ENCODE measurements around the gene ADAMTS17.

The ADAMTS17 gene

DNA sequence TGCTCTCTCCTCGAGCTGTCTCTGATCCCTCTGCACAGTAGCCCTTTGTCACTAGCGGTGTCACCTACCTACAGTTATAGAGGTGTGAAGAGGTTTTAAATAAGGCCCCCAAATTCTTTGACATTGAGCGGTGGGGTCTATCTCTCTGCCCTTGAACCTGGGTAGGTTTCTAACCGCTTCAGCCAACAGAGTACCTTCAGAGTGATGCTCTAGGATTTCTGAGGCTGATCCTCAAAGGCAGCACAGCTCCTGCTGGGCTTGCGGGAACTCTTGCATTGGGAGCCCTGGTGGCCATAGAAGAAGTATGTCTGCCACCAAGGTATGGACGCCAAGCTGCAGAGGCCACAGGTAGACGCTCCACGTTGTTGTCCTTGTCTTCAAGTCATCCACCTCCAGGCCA lies 35.7 kb downstream of the ADAMTS17 start:
- DNase-seq (ENCODE audit: low read depth) = no peak
- TF ChIP-seq, protein P1, sequence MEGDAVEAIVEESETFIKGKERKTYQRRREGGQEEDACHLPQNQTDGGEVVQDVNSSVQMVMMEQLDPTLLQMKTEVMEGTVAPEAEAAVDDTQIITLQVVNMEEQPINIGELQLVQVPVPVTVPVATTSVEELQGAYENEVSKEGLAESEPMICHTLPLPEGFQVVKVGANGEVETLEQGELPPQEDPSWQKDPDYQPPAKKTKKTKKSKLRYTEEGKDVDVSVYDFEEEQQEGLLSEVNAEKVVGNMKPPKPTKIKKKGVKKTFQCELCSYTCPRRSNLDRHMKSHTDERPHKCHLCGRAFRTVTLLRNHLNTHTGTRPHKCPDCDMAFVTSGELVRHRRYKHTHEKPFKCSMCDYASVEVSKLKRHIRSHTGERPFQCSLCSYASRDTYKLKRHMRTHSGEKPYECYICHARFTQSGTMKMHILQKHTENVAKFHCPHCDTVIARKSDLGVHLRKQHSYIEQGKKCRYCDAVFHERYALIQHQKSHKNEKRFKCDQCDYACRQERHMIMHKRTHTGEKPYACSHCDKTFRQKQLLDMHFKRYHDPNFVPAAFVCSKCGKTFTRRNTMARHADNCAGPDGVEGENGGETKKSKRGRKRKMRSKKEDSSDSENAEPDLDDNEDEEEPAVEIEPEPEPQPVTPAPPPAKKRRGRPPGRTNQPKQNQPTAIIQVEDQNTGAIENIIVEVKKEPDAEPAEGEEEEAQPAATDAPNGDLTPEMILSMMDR (conservative IDR thresholded peaks at IDR 0.05; ENCODE audit: control insufficient read depth, insufficient read depth, low read depth, low read length) = no peak
- H3K4me3 ChIP-seq (ENCODE audit: control insufficient read depth, low read depth, low read length) = no peak overlapping the region

DNA sequence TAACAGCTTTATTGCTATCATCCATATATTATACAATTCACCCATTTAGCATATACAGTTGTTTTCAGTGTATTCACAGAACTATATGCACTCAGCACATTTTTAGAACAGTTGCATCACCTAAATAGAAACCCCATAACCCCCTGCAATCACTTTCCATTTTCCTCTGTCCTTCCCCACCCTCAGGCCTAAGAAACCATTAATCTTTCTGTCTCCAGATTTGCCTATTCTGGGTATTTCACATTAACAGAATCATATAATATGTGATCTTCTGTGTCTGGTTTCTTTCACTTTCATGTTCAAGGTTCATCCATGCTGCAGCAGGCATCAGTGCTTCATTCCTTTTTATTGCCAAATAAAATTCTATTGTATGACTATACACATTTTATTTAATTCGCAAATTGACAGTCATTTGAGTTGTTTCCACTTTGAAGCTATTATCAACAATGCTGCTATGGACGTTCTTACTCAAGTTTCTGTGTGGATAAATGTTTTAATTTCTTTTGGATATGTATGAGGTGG lies 39.8 kb downstream of the ADAMTS17 start:
- no peak overlapping the region for H3K4me3 ChIP-seq (ENCODE audit: control insufficient read depth, low read depth, low read length)
- DNase-seq (ENCODE audit: low read depth) = no peak
- TF ChIP-seq, protein P1 (conservative IDR thresholded peaks at IDR 0.05; ENCODE audit: control insufficient read depth, insufficient read depth, low read depth, low read length) = no peak

DNA sequence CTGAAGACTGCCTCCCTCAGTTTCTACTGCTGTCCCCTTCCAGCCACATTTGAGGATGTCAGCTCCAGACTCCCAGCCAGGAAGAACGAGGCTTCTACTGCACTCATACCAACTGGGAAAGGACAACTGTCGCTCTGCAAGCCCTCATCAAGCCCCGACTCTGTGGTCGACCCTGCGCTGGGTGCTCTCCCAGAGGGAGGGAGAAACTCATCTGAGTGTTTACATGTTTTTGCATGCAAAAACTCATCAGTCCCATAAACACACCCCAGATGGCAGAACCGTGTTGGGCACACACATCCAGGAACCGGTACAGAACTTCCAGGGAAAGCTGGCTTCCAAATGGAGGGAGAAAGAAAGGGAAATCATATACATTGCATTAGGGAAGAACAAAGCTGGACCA lies 43.5 kb downstream of the ADAMTS17 start:
- DNase-seq (ENCODE audit: low read depth) = no peak
- TF ChIP-seq, protein P1 (conservative IDR thresholded peaks at IDR 0.05; ENCODE audit: control insufficient read depth, insufficient read depth, low read depth, low read length) = no peak
- H3K4me3 ChIP-seq (ENCODE audit: control insufficient read depth, low read depth, low read length) = no peak overlapping the region

DNA sequence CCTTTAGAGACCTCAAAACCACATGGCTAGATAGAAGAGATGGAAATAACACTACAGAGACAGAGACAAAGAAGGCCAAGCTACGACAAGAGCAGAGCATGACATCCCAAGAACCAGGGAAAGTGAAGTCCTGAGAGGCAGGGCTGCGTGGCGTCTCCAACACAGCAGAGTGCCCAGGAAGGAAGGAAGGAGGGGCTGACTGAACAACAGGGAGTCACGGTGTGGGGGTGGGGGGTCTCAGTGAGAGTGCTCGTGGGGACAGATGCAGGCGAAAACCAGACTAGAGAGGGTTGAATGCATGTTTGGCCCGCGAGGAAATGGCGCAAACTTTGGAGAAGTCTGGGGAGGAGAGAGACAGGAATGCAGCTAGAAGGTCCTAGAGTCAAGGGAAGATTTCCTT lies 44.0 kb downstream of the ADAMTS17 start:
- TF ChIP-seq, protein P1 (conservative IDR thresholded peaks at IDR 0.05; ENCODE audit: control insufficient read depth, insufficient read depth, low read depth, low read length) = no peak
- DNase-seq (ENCODE audit: low read depth) = no peak
- H3K4me3 ChIP-seq (ENCODE audit: control insufficient read depth, low read depth, low read length) = no peak overlapping the region

DNA sequence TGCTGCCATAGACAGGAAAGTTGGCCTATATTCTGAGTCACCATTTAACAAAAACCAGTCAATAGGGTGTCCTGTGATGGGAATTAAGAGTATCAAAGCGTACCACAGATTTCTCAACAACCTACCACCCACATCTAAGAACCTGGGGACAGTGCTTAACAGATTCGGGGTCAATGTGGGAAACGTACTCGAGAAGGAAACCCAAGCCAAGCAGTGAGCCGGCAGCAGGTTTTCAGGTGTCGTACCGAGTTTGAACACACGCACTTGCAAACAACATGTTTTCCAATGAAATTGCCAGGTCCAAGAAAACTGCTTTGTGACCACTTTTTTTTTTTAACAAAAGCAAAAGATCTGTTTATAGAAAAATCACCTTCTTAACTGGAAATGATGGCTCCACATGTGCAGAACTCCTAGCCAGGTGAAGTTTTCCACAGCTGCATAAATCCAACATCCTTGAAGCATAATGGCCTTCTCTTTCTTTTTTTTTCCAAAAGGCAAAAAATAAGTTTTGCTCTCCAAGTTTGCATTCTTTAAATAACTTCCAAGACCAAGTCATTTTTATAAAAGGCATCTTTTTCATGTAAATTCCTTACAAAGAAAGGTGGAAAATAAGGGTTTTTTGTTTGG lies 45.7 kb downstream of the ADAMTS17 start:
- no peak for DNase-seq (ENCODE audit: low read depth)
- TF ChIP-seq, protein P1 (conservative IDR thresholded peaks at IDR 0.05; ENCODE audit: control insufficient read depth, insufficient read depth, low read depth, low read length) = no peak
- H3K4me3 ChIP-seq (ENCODE audit: control insufficient read depth, low read depth, low read length) = no peak overlapping the region

DNA sequence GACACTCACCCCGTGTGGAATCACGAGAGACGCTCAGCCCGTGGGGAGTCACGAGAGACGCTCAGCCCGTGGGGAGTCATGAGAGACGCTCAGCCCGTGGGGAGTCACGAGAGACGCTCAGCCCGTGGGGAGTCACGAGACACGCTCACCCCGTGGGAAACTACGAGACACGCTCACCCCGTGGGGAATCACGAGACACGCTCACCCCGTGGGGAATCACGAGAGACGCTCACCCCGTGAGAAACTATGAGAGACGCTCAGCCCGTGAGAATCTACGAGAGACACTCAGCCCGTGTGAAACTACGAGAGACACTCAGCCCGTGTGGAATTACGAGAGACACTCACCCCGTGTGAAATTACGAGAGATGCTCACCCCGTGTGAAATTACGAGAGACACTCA lies 49.8 kb downstream of the ADAMTS17 start:
- no peak overlapping the region for H3K4me3 ChIP-seq (ENCODE audit: control insufficient read depth, low read depth, low read length)
- TF ChIP-seq, protein P1 (conservative IDR thresholded peaks at IDR 0.05; ENCODE audit: control insufficient read depth, insufficient read depth, low read depth, low read length) = no peak
- DNase-seq (ENCODE audit: low read depth) = no peak

All from fibroblast of mammary gland (primary cell).